Lung (tissue), 12 donors: Measurements from ENCODE around the gene FBRS. TPM values are rescaled to one million over a fixed set of nuclear protein-coding genes. Genes with fewer than 3 reads are reported as not detected.
"Not testable (repeated sequence)": the region's sequence is repeated elsewhere in the genome, so short reads cannot be mapped to it uniquely, and the experiment has no call there.

Source experiments
- ATAC-seq: fragments of 200-7000 bp; cut with Tn5 transposase; one replicate; pipeline ENCODE4 v1.9.1; 2020; ENCODE audit warnings: moderate number of reproducible peaks; ENCODE audit not compliant: insufficient read depth, low FRiP score
- DNase-seq, 3 donors: peaks; one replicate each; pipeline ENCODE4 v3.0.0-alpha.2; 2013 to 2017
- H3K27ac ChIP-seq, 2 donors: one replicate each; pipeline ENCODE4 v1.5.1; 2013; ENCODE audit warnings: mild to moderate bottlenecking in 2 of 2, moderate library complexity in 2 of 2, control low read depth in 1 of 2, inconsistent platforms in 1 of 2, low read depth in 1 of 2, low read length in 1 of 2
- H3K27me3 ChIP-seq, 3 donors: one replicate each; pipeline ENCODE4 v1.5.1; 2013; ENCODE audit warnings: low read length in 2 of 3; ENCODE audit not compliant: control insufficient read depth in 3 of 3, insufficient read depth in 3 of 3
- H3K36me3 ChIP-seq, 4 donors: one replicate each; pipeline ENCODE4 v1.5.1; 2013; ENCODE audit warnings: low read length in 4 of 4, mild to moderate bottlenecking in 1 of 4, moderate library complexity in 1 of 4; ENCODE audit not compliant: control insufficient read depth in 4 of 4, insufficient read depth in 4 of 4
- H3K4me1 ChIP-seq, 5 donors: one replicate each; pipeline ENCODE4 v1.5.1; 2013; ENCODE audit warnings: low read length in 5 of 5, mild to moderate bottlenecking in 2 of 5, moderate library complexity in 1 of 5; ENCODE audit not compliant: control insufficient read depth in 5 of 5, insufficient read depth in 5 of 5
- H3K4me3 ChIP-seq: one replicate; pipeline ENCODE4 v1.5.1; 2013; ENCODE audit warnings: mild to moderate bottlenecking, control low read depth, moderate library complexity
- H3K9ac ChIP-seq, 2 donors: one replicate each; pipeline ENCODE4 v1.5.1; 2013; ENCODE audit warnings: low read length in 2 of 2, control low read depth in 1 of 2; ENCODE audit not compliant: insufficient read depth in 1 of 2
- H3K9me3 ChIP-seq, 4 donors: one replicate each; pipeline ENCODE4 v1.5.1; 2013; ENCODE audit warnings: low read length in 3 of 4, mild to moderate bottlenecking in 1 of 4, moderate library complexity in 1 of 4; ENCODE audit not compliant: control insufficient read depth in 4 of 4, insufficient read depth in 3 of 4
- WGBS, 2 donors: extraction: QIAGEN DNeasy Blood & Tissue Kit; methylation state at CpG; one replicate each; pipeline ENCODE4 v1.1.7; 2013; 5-methylcytosine and 5-hydroxymethylcytosine counted together
- polyA plus RNA-seq, 2 donors: library from polyadenylated mRNA; stranded (reverse); fragments of 200-250 nt; gene quantifications; one replicate each; pipeline ENCODE4 v1.2.1, GENCODE V29; 2013
- total RNA-seq, 2 donors: library from RNA; depleted of rRNA in 1 of 2; stranded (reverse); fragments of >200 nt in 1 of 2; gene quantifications; one replicate each; pipeline ENCODE4 v1.2.1, GENCODE V29; 2014 to 2021
- TF ChIP-seq, protein P1 (sequence below): IDR thresholded peaks from 2 replicates; pipeline ENCODE4 v1.5.1; 2012; ENCODE audit warnings: mild to moderate bottlenecking; ENCODE audit errors: control extremely low read depth, extremely low read depth
- donor health status: control.
- donor health status: control.
- donor health status: Bipolar disorder and iron deficiency.
- donor health status: healthy.
- donor health status: DM: yes; HTN: yes; CAD: no.

FBRS gene
- total and polyA plus RNA-seq, 4 donors = 32.1 to 80.8 (median 55.6) TPM

DNA sequence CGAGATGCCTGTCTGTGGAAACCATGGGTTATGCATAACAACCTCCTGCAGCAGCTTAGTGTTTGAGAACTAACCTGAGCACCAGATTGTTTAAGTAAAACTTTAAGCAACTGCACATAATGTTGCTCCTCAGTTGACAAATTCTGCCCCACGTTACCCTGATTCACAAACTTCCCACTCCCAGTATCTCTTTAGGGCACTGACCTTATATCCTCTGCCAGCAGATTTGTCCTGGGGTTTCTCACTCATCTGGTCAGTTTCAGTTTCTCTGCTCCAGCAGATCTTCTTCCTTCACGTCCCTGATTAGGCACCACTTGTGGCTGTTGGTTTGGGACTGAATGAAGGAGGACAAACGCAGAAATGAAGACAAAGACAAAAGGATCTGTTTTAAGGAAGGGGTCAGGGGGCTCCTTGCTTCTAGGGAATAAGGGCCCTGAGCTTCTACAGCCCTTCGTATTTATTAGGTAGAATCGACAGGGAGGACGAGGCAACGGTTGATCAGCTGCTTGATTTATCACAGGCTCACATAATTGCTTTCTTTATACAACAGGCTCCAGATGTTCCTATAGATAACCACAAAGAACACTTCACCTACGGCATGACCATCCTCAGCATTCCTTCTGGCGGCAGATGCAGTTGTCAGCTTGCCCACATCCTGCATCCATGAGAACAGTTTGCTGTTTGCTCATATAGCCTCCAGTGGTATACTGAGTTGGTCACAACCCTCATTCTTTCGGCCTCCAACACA, 34.5 kb upstream of the FBRS start:
- TF ChIP-seq, protein P1, sequence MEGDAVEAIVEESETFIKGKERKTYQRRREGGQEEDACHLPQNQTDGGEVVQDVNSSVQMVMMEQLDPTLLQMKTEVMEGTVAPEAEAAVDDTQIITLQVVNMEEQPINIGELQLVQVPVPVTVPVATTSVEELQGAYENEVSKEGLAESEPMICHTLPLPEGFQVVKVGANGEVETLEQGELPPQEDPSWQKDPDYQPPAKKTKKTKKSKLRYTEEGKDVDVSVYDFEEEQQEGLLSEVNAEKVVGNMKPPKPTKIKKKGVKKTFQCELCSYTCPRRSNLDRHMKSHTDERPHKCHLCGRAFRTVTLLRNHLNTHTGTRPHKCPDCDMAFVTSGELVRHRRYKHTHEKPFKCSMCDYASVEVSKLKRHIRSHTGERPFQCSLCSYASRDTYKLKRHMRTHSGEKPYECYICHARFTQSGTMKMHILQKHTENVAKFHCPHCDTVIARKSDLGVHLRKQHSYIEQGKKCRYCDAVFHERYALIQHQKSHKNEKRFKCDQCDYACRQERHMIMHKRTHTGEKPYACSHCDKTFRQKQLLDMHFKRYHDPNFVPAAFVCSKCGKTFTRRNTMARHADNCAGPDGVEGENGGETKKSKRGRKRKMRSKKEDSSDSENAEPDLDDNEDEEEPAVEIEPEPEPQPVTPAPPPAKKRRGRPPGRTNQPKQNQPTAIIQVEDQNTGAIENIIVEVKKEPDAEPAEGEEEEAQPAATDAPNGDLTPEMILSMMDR = no peak
- Histone ChIP-seq H3K4me1 (peaks cover 0 to 14% (median 0%) of the 10 kb centered on the region in 5 donors), H3K9me3 (no peaks in the 10 kb centered on the region), H3K27ac (no peak overlapping the region), H3K27me3 (no peaks in the 10 kb centered on the region), H3K36me3 (no peaks in the 10 kb centered on the region), H3K4me3 (no peak overlapping the region), H3K9ac (no peak overlapping the region)
- DNase-seq = no peak
- WGBS, 2 donors = 85% methylated on average over 11 of the region's 11 CpGs
- ATAC-seq = no peak

DNA sequence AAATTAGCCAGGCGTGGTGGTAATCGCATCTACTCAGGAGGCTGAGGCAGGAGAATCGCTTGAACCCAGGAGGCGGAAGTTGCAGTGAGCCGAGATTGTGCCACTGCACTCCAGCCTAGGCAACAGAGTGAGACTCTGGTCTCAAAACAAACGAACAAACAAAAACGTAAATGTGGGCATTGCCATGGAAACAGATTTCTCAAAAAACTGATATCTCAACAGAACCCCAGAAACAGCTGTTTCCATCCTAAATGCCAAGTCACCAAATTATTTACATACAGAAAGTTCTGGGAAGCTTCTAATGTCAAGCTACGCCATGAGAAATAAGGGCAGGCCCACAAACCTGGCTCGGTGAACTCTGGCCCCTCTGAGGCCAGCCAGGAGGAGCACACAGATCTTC, 32.0 kb upstream of the FBRS start:
- peak in 1 of 3 donors; percentile 26 for DNase-seq
- no peaks in the 10 kb centered on the region for H3K36me3 ChIP-seq
- H3K27me3 ChIP-seq = no peaks in the 10 kb centered on the region
- 79 to 90% methylated on average over 9 of the region's 9 CpGs for WGBS, 2 donors
- no peak overlapping the region for H3K9ac ChIP-seq
- H3K4me1 ChIP-seq = peaks cover 0 to 6% (median 0%) of the 10 kb centered on the region in 5 donors
- H3K9me3 ChIP-seq = no peaks in the 10 kb centered on the region
- no peak for ATAC-seq
- TF ChIP-seq, protein P1 = no peak
- H3K27ac ChIP-seq = no peak overlapping the region
- H3K4me3 ChIP-seq = no peak overlapping the region

DNA sequence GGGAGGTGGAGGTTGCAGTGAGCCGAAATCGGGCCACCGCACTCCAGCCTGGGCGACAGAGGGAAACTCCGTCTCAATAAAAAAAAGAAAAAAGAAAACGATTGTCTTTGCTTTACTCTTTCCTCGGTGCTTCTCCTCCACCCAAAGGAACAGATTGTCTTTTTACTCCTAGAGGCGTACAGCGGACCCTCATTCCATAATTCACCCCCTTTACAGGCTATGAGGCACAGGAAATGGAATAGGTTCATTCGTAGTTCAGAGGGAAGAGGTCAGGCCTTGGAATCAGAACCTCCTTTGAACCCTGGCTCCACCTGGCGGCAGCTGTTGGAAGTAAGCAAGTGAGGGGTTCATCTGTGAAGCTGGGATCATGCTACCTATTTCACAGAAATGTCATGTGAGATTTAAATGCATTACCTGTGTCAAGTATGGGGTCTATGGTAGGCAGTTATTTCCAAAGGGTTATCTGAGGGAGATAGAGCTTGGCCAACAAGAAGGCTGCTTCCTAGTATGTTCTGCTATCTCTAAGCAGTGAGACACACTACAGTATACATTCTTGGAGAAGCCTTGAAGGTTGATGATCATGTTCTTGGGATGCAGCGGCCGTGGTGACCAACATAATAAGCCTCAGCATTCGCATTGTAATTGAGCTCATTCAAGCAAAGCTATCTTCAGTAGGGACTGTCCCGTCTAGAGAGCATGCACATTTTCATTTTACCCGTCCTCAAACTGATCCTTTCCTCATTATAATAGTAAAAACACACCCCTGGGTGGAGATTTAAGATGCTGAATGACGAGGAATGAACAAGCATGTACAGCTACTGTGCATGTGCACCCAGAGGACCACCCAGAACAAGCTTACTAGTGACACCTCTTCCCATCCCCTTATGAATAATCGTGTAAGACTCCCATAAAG, 29.3 kb upstream of the FBRS start:
- H3K4me1 ChIP-seq = no peaks in the 10 kb centered on the region
- no peaks in the 10 kb centered on the region for H3K9me3 ChIP-seq
- H3K36me3 ChIP-seq = no peaks in the 10 kb centered on the region
- peak; percentile 86 to 90 (median 90) for DNase-seq
- 36 to 43% methylated on average over 18 of the region's 18 CpGs for WGBS, 2 donors
- TF ChIP-seq, protein P1 = peak; percentile 89
- no peak overlapping the region for H3K9ac ChIP-seq
- H3K27ac ChIP-seq = peak overlapping the region in 1 of 2 donors; percentile 66
- peak; percentile 79 for ATAC-seq
- no peaks in the 10 kb centered on the region for H3K27me3 ChIP-seq
- H3K4me3 ChIP-seq = no peak overlapping the region

DNA sequence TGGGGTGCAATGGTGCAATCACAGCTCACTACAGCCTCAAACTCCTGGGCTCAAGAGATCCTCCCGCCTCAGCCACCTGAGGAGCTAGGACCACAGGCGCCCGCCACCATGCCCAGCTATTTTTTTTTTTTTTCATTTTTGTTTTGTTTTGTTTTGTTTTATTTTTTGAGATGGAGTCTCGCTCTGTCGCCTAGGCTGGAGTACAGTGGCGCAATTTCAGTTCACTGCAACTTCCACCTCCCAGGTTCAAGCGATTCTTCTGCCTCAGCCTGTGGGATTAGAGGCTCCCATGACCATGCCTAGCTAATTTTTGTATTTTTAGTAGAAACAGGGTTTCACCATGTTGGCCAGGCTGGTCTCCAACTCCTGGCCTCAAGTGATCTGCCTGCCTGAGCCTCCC, 25.8 kb upstream of the FBRS start:
- not testable (repeated sequence) for DNase-seq, H3K36me3 ChIP-seq, ATAC-seq, H3K9me3 ChIP-seq, H3K27ac ChIP-seq, H3K4me1 ChIP-seq, H3K27me3 ChIP-seq, H3K9ac ChIP-seq, H3K4me3 ChIP-seq
- 71 to 91% methylated on average over 7 of the region's 7 CpGs for WGBS, 2 donors
